ENCODE data around the gene KCNJ14.

Gene KCNJ14

GRCh38 chr19:48455171-48455907 is at the start of gene KCNJ14:
KCNJ14 (plus strand) TSS chr19:48455574; CDS start chr19:48461725, 6,151 bp downstream.
- DNase-seq, result no peak

DNA sequence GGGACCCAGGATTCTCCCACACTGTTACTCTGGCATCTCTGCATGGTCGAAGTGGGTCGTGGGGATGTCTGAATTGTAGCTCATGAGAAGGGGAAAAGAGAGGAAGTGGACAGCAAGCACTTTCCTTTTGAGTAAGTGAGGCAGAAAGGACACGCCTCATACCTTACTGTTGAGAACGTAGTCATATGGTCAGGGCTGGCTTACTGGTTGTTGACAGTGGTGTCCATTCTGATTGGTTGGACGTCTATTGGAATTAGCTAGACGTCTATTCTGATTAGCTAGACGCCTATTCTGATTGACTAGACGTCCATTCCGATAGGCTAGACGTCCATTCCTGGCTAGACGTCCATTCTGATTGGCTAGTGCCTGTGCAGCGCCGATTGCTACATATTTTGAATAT is 49.5 kb upstream of the KCNJ14 start:
- no peak for DNase-seq

DNA sequence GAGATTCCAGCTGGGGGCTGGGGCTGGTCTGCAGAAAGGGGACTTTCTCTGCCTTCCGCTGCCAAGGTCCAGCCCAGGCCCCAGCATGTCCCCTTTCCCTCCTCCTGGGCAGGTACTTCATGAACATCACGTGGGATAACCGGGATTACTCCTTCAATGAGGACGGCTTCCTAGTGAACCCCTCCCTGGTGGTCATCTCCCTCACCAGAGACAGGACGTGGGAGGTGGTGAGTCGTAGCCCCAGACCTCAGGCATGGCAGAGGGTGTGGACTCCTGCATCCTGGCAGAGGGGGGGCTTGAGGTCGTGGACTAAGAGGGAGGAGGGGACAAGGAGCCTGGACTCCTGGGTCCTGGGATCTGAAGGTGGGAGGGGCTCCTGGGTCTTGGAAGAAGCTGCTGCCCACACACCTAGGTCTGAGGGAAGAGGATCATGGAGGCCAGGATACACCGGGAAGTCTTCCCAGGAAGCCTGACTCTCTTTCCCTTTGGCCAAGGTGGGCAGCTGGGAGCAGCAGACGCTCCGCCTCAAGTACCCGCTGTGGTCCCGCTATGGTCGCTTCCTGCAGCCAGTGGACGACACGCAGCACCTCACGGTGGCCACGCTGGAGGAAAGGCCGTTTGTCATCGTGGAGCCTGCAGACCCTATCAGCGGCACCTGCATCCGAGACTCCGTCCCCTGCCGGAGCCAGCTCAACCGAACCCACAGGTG is 41.3 kb upstream of the KCNJ14 start:
- peak; percentile 62 for DNase-seq

DNA sequence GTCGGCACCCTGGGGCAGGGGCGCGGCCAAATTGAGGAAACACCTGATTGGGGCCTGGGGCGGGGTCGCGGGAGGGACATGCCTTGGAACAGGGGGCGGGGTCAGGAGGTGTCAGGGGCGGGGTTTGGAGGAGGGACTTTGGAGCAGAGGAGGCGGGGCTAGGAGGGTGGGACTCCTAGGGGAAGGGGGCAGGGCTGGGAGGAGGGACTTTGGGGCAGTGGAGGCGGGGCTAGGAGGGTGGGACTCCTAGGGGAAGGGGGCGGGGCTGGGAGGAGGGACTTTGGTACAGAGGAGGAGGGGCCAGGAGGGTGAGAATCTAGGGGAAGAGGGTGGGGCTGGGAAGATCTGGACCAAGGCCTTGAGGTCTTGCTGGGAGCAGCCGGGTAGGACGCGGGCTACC is 40.0 kb upstream of the KCNJ14 start:
- DNase-seq, result peak; percentile 65

GRCh38 chr19:48415806-48416221 is 39.6 kb upstream of the KCNJ14 start:
- DNase-seq, result no peak

GRCh38 chr19:48417421-48417820 is 38.0 kb upstream of the KCNJ14 start:
- DNase-seq, result no peak

- peak; percentile 63 for DNase-seq
These were observed 36.9 kb upstream of the KCNJ14 start for GRCh38 chr19:48418317-48419064.

DNA sequence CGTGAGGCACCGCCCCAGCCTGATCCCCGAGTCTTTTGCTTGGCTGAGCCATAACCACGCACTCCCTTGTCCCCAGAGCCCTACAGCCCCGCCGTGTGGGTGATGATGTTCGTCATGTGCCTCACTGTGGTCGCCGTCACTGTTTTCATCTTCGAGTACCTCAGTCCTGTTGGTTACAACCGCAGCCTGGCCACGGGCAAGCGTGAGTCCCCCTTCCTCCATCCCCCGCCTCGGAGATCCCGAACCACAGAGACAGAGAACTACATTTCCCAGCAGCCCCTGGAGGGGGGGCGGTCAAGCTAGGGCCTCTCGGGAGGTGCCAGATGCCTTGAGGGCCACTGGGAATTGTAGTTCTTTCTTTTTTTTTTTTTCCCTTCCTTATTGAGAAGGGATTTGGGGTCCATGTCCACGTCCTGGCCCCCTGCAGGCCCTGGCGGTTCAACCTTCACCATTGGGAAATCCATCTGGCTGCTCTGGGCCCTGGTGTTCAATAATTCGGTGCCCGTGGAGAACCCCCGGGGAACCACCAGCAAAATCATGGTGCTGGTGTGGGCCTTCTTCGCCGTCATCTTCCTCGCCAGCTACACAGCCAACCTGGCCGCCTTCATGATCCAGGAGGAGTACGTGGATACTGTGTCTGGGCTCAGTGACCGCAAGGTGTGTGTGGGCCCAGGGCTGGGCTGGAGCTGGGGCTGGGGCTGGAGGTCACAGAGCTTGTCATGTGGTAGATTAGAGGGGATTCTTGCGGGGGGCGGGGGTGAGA is 36.0 kb upstream of the KCNJ14 start:
- DNase-seq, result peak; percentile 38

DNA sequence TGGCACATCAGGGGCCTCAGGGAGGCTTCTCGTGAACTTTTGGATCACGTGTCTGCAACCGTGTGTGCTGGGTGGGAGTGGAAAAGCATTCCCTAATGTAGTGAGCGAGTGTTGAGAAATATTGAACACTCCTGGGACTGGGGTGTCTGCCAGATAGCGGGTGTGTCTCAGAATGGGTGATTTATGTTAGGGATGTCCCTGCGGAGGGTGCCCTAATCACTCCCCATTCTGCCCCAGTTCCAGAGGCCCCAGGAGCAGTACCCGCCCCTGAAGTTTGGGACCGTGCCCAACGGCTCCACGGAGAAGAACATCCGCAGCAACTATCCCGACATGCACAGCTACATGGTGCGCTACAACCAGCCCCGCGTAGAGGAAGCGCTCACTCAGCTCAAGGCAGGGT is 33.8 kb upstream of the KCNJ14 start:
- DNase-seq, result no peak

GRCh38 chr19:48424694-48425219 is 30.6 kb upstream of the KCNJ14 start:
- peak; percentile 77 for DNase-seq

GRCh38 chr19:48428670-48429069 is 26.7 kb upstream of the KCNJ14 start:
- DNase-seq, result no peak

GRCh38 chr19:48433337-48433736 is 22.0 kb upstream of the KCNJ14 start:
- no peak for DNase-seq

DNA sequence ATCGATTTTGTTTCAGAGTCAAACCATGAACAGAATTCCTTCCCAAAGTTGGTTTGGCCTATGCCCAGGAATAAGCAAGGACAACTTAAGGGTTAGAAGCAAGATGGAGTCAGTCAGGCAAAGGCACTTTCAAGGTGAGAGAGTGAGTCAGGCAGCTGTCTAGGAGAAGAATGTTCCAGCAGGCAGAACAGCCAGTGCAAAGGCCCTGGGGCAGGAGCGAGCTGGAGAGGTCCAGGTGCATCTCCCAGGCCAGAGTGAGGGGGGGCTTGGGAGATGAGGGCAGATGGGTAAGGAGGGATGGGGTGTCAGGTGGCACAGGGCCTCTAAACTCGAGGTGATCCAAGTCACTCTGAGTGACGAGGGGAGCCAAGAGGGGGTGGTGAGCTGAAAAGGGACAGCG is 18.8 kb upstream of the KCNJ14 start:
- no peak for DNase-seq

GRCh38 chr19:48441360-48442050 is 13.9 kb upstream of the KCNJ14 start:
- DNase-seq, result no peak

DNA sequence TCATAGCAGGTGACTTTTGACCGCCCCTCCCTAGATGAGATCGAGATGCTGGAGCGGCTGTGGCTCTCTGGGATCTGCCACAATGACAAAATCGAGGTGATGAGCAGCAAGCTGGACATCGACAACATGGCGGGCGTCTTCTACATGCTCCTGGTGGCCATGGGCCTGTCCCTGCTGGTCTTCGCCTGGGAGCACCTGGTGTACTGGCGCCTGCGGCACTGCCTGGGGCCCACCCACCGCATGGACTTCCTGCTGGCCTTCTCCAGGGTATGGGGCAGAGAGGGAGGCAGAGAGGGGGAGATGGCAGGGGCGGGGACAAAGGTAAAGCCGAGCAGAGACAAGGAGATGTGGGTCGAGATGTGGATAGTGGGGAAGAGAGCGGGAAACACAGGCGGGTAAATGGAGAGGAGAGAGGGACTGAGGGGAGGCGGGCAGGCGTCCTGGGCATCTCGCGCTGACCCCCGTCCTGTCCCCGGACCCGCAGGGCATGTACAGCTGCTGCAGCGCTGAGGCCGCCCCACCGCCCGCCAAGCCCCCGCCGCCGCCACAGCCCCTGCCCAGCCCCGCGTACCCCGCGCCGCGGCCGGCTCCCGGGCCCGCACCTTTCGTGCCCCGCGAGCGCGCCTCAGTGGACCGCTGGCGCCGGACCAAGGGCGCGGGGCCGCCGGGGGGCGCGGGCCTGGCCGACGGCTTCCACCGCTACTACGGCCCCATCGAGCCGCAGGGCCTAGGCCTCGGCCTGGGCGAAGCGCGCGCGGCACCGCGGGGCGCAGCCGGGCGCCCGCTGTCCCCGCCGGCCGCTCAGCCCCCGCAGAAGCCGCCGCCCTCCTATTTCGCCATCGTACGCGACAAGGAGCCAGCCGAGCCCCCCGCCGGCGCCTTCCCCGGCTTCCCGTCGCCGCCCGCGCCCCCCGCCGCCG is 13.0 kb upstream of the KCNJ14 start:
- no peak for DNase-seq

DNA sequence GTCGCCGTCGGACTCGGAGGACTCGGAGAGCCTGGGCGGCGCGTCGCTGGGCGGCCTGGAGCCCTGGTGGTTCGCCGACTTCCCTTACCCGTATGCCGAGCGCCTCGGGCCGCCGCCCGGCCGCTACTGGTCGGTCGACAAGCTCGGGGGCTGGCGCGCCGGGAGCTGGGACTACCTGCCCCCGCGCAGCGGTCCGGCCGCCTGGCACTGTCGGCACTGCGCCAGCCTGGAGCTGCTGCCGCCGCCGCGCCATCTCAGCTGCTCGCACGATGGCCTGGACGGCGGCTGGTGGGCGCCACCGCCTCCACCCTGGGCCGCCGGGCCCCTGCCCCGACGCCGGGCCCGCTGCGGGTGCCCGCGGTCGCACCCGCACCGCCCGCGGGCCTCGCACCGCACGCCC is 12.1 kb upstream of the KCNJ14 start:
- no peak for DNase-seq

- no peak for DNase-seq
These were observed 11.6 kb upstream of the KCNJ14 start for GRCh38 chr19:48443731-48444128.

DNA sequence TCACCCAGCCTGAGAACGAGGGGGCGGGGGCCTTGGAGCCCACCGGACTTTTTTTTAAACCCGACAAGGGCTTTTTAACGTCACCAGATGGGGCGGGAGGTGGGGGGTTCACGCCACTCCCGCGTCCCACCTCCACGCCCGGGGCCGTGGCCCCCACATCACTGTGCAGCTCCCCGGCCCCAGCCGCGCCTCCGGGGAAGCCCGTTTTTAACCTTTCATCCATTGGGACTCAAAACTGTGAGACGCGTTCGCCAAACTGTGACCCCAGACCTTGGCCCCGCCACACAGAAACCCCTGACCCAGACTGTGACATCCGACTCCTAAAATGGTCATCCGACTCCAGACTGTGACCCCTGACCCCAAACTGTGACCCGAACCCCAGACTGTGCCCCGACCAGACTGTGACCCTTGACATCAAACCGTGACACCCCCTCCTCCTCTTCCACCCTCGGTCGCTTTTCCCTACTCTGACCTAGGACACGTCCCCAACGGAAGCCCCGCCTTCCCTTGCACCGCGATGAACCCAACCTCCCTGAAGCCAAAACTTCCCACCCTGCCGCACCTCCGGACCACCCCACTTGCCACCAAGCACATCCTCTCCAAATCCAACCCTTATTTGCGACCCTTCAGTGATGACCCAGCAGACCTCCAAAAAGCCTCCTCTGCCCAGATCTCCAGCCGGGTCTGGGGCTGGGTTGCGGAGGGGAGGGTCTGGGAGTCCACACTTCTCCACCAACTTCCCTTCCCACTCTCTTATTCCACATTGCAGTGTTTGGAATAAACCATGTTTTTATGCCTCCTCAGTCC is 11.0 kb upstream of the KCNJ14 start:
- no peak for DNase-seq

DNA sequence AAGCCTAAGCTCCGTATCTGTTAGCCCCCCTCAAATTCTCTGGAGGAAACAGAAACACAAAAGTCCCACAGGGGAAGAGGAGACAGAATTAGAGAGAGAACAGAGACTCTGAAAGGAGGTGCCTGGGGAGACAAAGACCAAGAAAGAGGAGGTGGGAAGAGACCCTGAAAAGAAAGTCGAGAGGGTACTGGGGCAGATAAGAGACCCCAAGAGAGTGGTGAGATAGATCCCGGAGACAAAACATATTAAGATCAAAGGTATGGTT is 10.5 kb upstream of the KCNJ14 start:
- peak; percentile 12 for DNase-seq

DNA sequence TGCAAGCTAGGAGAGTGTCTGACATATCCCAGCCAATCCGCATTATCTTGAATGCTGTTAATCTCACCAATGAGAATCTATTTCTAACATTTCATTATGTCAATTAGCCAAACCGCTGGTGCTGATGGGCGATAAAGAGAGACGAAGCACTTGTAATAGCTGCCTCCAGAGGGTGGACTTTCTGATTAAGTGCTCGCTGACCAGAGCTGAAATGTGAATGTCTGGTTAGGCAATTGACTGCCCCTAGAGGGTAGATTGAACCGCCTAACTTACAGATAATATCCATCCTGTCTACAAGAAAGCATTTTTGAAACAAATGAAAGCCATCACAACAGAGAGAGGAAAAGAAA is 10.1 kb upstream of the KCNJ14 start:
- DNase-seq, result peak; percentile 79
